AG04450 (cell line): ENCODE results near the gene UBAC1. TPM values are rescaled to one million over a fixed set of nuclear protein-coding genes. Genes with fewer than 3 reads are reported as not detected.

Experiments used
- CTCF ChIA-PET: fragments of 300-600, 350-600 bp; formaldehyde crosslinking; extraction: SDS; loops from one replicate; lab custom pipeline; 2022; ENCODE audit warnings: antibody characterized with exemption, inconsistent platforms; lab: Charles Lee
- POLR2A ChIA-PET: fragments of 350-600 bp; formaldehyde crosslinking; extraction: SDS; loops from one replicate; lab custom pipeline; 2021; ENCODE audit warnings: antibody characterized with exemption, inconsistent platforms; lab: Yijun Ruan, JAX
- DNase-seq: peaks from one replicate; pipeline ENCODE4 v3.0.0-alpha.2; 2011; ENCODE audit warnings: low read depth, low spot score
- H3K27ac ChIP-seq: one replicate; pipeline ENCODE4 v1.5.1; 2012; ENCODE audit warnings: low read depth, low read length, control low read depth
- H3K27me3 ChIP-seq: one replicate; pipeline ENCODE4 v1.6.0; 2012; ENCODE audit warnings: low read length; ENCODE audit not compliant: control insufficient read depth, insufficient read depth
- H3K4me3 ChIP-seq: 2 replicates; pipeline ENCODE4 v1.5.1; 2011; ENCODE audit warnings: mild to moderate bottlenecking, low read depth, low read length, control low read depth
- H3K9me3 ChIP-seq: 2 replicates; pipeline ENCODE4 v1.5.1; 2012; ENCODE audit warnings: low read length; ENCODE audit not compliant: control insufficient read depth, insufficient read depth
- CTCF ChIP-seq: IDR thresholded peaks from 2 replicates; pipeline ENCODE4 v1.5.1; 2011; ENCODE audit warnings: low read depth, low read length, control low read depth, inconsistent platforms
- polyA plus RNA-seq: library from polyadenylated mRNA; depleted of rRNA; stranded (reverse); fragments of >200 nt; gene quantifications from 2 replicates; pipeline ENCODE4 v1.2.3, GENCODE V29; 2011

The UBAC1 gene
- polyA plus RNA-seq, 1 experiment = 35.8 TPM

- no peak for TF ChIP-seq CTCF
- Histone ChIP-seq H3K4me3 (no peak overlapping the region), H3K27me3 (no peaks in the 10 kb centered on the region), H3K27ac (no peak overlapping the region), H3K9me3 (no peaks in the 10 kb centered on the region; the same call in 1 of the 2 replicates)
- ChIA-PET POLR2A (no interaction called here), CTCF (interaction anchor here (1.6 kb wide), 1 partner anchor 28 kb away, joined by 3 read pairs; no protein-coding TSS in a partner anchor)
- no peak for DNase-seq
These were observed 70.0 kb downstream of the UBAC1 start for GRCh38 chr9:135891027-135891631.

- TF ChIP-seq CTCF = no peak
- ChIA-PET POLR2A (no interaction called here), CTCF (interaction anchor here (1.2 to 1.6 kb wide), 2 partner anchors 25 to 27 kb away, joined by 3 read pairs; no protein-coding TSS in a partner anchor)
- DNase-seq = no peak
- Histone ChIP-seq H3K9me3 (no peaks in the 10 kb centered on the region; the same call in 1 of the 2 replicates), H3K4me3 (no peak overlapping the region), H3K27me3 (no peaks in the 10 kb centered on the region), H3K27ac (no peak overlapping the region)
These were observed 70.8 kb downstream of the UBAC1 start for GRCh38 chr9:135890190-135891026.

GRCh38 chr9:135889564-135890189, 71.5 kb downstream of the UBAC1 start:
- POLR2A ChIA-PET = no interaction called here
- Histone ChIP-seq H3K27me3 (no peaks in the 10 kb centered on the region), H3K4me3 (no peak overlapping the region), H3K27ac (no peak overlapping the region), H3K9me3 (no peaks in the 10 kb centered on the region; the same call in 1 of the 2 replicates)
- CTCF ChIA-PET = interaction anchor here (0.6 to 1.6 kb wide), 3 partner anchors 24 to 1731 kb away, joined by 3 to 4 read pairs (median 3); no protein-coding TSS in a partner anchor
- TF ChIP-seq CTCF = no peak
- no peak for DNase-seq

- no peak overlapping the region for H3K4me3 ChIP-seq
- ChIA-PET POLR2A (no interaction called here), CTCF (interaction anchor here (1.2 kb wide), 1 partner anchor 23 kb away, joined by 3 read pairs; no protein-coding TSS in a partner anchor)
- no peaks in the 10 kb centered on the region for H3K27me3 ChIP-seq
- DNase-seq = no peak
- no peaks in the 10 kb centered on the region; the same call in 1 of the 2 replicates for H3K9me3 ChIP-seq
- no peak overlapping the region for H3K27ac ChIP-seq
- TF ChIP-seq CTCF = no peak
These were observed 72.3 kb downstream of the UBAC1 start for GRCh38 chr9:135888766-135889394.
